GM19455 (cell line): ENCODE data around the gene TAB2.
A peak's percentile ranks its signal among the peaks of the same experiment; 100 is the strongest.

Source experiments
- ATAC-seq: cut with Tn5 transposase; IDR thresholded peaks from one replicate; pipeline ENCODE4 v1.9.1; 2021; ENCODE audit not compliant: unreplicated experiment

The TAB2 gene, protein sequence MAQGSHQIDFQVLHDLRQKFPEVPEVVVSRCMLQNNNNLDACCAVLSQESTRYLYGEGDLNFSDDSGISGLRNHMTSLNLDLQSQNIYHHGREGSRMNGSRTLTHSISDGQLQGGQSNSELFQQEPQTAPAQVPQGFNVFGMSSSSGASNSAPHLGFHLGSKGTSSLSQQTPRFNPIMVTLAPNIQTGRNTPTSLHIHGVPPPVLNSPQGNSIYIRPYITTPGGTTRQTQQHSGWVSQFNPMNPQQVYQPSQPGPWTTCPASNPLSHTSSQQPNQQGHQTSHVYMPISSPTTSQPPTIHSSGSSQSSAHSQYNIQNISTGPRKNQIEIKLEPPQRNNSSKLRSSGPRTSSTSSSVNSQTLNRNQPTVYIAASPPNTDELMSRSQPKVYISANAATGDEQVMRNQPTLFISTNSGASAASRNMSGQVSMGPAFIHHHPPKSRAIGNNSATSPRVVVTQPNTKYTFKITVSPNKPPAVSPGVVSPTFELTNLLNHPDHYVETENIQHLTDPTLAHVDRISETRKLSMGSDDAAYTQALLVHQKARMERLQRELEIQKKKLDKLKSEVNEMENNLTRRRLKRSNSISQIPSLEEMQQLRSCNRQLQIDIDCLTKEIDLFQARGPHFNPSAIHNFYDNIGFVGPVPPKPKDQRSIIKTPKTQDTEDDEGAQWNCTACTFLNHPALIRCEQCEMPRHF

DNA sequence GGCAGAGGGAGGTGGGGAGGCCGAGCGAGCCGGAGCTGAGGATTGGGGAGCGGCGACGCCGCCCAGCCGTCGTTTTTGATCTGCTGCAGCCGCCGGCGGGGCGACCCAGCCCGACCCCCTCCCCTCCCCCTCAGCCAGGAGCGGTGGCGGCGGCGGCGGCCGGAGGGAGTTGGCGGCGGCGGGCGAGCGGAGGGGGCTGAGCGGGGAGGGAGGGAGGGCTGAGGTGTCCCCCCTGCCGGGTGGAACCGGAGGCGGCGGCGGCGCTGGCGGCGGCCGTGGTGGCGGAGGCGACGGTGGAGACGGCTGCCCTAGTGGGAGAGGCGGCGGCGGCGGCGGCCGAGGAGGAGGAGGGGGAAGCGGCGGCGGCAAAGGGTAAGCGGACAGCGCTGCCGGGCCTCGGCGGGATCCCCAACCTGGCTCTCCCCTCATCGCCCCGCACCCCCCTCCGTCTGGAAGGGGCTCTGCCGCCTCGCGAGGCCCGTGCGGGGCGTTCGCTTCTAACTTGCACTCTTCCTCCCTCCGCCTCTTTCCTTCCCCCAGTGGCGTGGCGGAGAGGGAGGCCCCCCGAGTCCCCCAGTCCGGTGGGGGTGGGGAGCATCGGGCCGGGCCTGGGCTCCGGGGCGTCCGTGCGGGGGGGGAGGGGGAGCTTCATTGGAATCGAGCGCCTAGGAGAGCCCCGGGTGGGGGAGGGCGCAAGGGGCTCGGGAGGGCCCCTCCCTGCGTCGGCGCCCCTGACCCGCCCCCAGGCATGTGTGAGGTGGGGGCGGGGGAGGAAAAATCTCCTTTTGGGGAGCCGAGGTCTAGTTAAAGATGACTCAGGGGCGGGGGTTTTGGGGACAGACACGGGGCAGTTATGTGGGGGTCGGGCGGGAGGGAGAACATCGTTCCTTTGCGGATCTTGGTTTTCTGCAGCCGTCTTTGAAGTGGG is at the start of gene TAB2:
TAB2 (plus strand) TSS at position 69 of the 928 bp plus-strand sequence. CDS start 52,286 bp downstream, outside the sequence.
- peak; percentile 34 for ATAC-seq

DNA sequence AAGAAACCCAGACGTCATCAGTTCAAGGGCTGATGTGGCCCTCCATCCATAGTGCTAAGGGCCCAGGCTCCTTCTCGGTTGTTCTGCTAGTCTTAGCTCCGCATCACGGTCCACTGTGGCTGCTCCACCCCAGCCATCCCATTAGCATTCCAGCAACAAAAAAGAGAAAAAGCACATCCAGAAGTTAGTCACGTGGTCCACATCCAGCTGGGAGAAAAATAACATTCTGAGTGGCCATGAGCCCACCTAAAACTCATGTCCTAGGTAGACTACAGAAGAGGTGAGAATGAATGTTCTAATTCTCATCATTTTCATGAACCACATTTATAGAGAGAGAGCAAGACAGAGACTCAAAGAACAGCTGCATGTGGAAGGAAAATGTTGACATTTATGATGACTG is 49.4 kb upstream of the TAB2 start:
- no peak for ATAC-seq

DNA sequence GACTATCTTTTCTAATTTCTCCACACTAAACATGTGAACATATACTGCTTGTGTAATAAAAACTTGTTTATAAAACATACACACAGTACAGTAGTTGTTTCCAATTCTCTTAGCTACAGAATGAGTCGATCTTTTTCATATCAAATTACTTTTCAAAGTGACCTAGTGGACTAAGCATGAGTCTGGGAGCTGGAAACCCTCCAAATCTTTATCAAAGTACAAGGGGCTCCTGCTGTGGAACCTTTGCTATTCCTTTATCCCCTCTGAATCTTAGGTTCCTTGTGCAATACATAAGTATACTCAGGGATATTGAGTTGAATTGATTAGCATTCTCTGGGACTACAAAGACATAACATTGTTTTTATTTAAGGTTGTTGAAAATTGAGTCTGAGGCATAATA is 48.7 kb upstream of the TAB2 start:
- no peak for ATAC-seq

DNA sequence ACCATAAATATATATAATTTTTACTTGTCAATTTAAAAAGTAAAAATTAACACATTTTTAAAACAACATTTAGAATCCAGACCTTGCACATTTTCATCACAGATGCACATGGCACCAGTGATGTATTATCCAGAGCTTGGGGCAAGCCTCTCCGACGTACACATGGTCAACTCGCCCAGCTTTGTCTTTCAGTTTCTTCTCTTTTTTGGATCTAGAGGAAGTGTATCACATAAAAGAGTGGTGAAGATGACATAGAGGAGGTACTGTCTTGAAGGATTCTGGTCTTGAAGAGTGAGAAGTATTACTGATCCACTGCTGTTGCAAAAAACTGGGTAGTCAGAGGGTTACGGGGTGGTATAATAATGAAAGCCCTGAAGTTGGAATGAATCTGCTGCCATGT is 46.9 kb upstream of the TAB2 start:
- ATAC-seq, result no peak

DNA sequence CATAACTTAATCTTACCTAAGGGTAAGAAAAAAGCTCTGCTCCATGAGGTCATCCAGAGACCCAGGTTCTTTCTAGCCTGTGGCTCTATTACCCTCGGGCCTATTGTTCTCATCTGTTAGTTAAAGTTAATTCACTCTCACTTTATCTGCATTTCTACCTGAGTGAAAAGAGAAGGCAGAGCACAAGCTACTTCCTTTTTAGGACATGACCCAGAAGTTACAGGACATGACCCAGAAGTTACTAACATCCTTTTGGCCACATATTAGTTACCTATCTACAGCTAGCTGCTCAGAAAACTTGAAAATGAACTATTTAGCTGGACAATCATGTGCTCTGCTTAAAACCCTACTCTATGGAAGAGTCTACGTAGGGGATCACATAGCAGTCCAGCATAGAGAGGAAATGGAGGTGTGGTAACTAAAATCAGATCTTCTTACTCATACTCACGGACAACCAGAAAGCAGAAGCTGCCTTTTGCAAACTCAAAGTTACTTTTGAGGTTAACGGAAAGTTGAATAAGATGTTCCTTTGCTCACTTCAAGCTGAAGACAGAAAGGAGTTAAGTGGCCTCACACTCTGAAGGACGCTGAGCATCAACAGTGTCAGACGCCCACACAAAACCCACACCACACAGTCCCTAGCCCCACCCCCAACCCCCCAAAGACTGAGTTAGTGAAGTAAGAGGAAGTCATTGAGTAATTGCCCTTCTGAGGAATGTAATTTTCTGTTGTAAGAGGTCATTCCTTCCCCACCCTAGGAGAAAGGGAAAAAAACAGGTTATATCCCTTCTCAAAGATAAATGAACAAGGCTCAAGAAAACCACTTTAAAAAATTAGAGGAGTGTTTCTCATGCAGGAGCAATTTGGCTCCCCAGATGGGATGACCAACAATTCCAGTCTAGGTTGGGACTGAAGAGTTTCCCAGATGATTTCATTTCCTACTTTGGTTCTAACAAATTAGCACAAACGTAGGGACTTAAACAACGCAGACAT is 45.9 kb upstream of the TAB2 start:
- ATAC-seq, result peak; percentile 45

DNA sequence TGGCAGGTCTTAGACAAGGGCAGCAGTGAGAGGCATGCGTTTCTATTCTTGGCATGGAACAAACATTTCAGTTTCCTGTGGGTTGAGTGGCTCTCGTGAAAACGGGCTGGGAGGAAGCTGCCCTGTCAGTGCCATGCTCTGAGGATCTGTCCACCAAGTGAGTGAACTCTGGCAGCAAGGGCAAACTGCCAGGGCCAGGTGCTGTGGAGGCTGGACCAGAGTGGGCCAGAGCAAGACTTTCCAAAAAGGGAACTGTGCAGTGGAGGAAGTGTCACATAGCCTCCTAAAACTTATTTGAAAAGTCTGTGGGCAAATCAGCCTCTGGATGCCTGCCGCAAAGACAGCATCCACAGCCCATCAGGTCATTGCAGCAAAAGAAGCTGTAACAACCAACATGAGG is 44.2 kb upstream of the TAB2 start:
- no peak for ATAC-seq

DNA sequence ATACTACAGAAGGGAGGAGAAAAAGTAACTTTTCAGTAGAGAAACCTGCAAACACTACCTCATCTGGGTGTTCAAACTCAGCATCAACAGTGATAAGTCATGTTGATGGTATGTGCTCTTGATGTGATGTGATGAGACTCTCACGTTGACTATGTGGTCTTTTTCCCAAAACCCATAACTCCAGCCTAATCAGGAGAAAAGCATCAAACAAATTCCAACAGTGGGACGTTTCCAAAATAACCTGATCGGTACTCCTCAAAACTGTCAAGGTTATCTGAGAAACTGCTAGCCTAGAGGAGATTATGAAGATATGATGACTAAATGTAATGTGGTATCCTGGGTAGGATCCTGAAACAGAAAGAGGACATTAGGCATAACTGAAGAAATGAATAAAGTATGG is 41.9 kb upstream of the TAB2 start:
- no peak for ATAC-seq

DNA sequence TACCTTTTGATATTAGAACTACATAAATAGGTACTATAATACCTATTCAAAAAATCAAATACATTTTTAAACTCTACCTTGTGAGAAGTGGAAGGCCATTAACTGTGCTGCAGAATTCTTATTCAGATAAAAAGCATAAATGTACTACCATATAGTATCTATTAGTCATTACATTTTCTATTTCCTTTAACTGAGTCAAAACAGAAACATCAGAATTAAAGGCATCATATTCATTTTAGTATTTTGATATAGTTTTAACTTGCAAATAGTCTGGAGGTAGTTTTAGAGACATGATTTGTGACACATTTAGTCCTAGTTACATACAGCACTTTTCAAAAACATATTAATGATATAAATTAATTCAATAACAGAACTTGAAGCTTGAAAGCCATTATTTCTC is 39.9 kb upstream of the TAB2 start:
- no peak for ATAC-seq

DNA sequence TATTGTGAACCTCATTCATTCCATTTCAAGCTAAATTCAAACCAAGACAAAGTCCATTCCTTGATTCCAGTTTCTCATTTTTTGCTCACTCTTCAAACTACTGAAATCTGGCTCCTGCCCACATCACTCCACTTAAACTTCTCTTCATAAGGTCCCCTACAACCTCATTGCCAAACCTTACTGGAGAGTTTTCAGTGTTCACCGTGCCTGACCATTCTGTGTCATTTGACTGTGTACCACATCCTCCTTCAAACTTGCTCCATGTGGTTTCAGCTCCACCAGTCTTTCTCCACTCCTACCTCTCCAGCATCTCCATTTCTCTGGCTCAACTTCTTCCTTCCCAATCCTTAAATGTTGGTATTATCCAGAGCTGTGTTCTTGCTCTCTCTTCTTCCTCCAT is 38.5 kb upstream of the TAB2 start:
- ATAC-seq, result no peak

DNA sequence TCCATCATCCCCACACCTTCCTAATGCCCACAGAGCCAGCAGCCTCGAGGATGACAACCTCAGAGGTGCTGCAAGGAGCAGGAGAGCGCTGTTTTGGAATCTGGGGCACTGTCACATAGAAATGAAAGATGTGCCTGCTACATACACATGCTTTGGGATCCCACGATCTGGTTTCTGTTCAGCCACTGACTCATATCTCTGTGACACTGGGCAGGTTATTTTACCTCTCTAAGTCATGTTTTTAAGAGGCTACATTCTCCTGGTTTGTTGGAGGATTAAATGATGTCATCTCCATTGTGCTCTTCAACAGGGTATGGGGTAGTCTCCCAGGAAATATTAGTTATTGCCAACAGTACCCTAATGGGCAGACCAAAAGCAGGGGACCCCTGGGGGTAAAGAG is 32.6 kb upstream of the TAB2 start:
- ATAC-seq, result no peak

DNA sequence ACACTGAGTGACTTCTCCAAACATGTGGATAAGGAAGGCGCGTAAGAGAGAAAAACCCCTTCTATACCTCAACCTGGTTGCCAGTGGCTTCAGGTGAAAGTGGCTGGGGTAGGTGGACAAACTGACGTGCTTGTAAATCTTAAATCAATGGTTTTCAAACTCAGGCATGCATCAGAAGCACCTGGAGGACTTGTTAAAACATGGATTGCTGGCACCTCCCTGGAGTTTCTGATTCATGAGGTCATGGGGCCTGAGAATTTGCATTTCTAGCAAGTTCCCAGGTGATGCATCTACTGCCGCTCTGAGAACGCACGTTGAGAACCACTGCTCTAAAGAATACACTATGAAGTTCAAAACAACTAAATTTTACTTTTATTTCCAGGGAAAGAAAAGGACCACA is 31.9 kb upstream of the TAB2 start:
- ATAC-seq, result no peak

DNA sequence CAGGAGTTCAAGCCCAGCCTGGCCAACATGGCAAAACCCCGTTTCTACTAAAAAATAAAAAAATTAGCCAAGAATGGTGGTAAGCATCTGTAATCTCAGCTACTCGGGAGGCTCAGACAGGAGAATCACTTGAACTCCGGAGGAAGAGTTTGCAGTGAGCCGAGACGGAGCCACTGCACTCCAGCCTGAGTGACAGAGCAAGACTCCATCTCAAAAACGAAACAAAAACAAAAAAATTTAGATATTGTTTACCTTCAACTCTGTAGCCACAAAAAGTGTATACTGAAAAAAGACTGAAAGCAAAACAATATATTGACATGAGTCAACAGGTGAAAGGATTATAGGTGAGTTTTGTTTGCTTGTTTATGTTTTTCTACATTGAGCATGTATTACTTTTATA is 30.6 kb upstream of the TAB2 start:
- no peak for ATAC-seq

DNA sequence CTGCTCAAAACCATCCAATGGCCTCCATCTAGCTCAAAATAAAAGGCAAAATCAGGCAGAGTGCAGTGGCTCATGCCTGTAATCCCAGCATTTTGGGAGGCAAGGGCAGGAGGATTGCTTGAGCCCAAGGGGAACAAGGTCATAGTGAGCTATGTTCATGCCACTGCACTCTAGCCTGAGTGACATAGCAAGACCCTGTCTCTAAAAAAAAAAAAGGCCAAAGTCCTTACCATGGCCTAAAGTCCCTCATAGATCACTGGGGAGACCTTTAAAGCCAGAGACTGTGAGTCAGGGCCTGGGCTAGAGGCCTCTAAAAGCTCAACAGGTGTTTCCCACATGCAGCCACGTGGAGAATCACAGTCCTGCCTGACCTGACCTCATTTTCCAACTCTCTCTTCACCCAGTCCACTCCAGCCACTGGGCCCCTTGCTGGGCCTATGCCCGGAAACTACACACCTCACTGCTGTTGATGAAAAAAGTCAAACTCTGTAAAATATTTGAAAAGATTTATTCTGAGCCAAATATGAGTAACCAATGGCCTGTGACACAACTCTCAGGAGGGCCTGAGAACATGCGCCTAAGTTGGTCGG is 28.2 kb upstream of the TAB2 start:
- no peak for ATAC-seq

DNA sequence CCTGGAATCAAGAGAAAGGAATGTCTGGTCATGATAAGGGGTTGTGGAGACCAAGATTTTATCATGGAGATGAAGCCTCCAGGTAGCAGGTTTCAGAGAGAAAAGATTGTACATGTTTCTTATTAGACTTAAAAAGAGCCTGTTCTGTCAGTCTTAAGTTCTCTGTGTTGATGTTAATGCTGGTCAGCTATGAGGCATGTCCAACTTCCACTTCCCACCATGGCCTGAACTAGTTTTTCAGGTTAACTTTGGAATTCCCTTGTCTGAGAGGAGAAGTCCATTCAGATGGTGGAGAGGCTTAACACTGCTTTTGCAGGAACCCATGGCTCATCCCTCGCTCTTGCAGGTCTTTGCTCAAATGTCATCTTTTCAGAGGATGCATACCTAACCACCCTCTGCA is 27.5 kb upstream of the TAB2 start:
- ATAC-seq, result no peak

DNA sequence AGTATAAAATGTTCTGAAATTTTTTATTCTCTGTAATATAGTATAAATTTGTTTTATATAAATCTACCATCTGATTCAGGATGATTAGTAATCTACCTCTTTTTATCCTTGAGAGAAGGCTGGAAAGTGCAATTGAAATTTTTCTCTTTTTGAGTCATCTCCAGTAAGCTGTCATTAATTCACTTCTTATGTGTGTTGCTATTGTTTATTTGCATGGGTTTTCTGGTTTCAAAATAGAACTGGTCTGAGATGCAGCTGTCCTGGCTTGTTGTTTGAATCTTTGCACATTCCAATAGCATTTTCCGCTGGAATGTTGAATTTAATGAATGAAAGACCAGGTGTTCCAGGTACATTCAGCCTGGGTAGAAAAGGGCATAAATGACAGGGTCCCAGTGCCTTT is 24.3 kb upstream of the TAB2 start:
- ATAC-seq, result no peak

DNA sequence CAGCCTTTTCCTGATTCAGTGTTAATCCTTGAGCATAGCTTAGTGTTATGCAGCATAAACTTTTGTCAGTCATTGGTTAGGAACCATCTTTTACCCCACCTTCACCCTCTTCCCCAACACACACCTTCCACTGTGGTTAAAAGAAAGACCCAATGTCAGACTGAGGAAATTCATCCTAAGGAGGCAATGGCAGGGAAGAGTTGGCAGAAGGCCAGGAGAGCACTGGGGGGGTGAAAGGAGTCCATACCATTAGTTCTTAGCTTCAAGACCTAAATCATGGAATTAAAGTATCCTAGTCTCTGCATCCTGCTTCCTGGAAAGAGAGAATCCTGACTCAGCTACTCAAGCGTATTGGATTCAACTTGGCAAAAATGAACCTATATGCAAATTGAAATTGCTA is 16.9 kb upstream of the TAB2 start:
- no peak for ATAC-seq

DNA sequence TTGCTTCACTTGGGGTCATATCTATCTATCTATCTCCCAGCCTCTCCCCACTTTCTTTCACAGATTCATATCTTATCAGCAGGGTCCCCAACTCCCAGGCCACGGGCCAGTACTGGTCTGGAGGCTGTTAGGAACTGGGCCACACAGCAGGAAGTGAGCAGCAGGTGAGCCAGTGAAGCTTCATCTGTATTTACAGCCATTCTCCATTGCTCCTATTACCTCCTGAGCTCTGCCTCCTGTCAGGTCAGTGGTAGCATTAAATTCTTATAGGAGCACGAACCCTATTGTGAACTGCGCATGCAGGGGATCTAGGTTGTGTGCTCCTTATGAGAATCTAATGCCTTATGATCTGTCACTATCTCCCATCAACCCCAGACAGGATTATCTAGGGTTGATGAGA is 14.8 kb upstream of the TAB2 start:
- no peak for ATAC-seq

DNA sequence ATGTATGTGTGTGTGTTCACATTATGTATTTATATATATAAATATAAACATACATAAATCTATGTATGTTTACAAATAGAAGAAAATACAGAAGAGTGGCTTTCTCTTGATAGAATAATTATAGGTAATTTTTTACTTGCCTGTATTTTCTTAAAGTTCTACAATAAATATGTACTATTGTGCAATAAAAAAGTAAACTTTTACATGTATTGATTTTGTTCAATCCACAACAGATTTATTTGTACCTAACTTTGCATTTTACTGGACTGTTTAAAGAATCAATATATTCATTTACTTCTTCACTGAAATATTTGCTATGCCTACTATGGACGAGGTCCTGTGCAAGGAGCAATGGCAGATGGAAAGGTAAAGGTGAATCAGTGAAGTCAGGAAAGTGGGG is 14.0 kb upstream of the TAB2 start:
- no peak for ATAC-seq

DNA sequence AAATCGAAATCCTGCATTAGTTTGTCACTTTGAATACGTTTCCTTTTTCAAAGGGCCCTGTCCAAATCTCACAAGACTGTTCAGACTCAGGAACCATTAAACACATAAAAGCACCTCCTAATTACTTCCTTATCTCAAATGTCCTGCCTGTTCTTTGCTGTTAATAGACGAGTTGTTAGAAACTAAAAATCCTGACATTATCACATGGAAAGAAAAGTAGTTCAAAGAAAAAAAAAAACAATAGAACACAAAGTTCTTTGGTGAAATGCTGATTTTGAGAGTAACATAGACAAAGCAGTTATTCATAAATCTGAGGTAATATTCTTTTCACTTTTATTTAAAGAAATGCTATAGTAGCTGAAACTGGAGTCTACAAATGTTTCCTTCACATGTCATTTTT is 12.1 kb upstream of the TAB2 start:
- ATAC-seq, result no peak

DNA sequence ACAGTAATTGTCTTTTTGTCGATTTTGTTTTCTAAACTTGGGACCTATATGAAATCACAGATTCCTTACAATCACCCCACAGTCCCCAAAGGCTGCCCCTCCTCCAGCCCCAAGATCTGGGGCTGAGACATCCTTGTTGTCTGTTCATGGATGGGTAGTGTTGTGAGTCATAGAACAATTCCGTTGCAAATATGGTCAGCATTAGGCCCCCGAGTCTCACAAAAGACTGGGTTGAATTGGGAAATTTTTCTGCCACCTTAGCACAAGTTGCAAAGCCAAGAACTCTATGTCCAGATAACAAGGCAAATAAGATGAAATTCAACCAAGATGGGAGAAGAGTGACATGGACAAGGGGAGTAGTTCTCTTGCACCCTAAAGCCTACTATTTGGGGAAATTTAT is 10.5 kb upstream of the TAB2 start:
- no peak for ATAC-seq
